22Rv1 (cell line): ENCODE measurements around the gene PRR36.
A peak's percentile ranks its signal among the peaks of the same experiment; 100 is the strongest.

Source experiments
- H3K27ac ChIP-seq: fragments of 450-650 bp; 2 replicates; pipeline ENCODE4 v1.5.1; 2017
- ZFX ChIP-seq: fragments of 450-650 bp; IDR thresholded peaks from 2 replicates; pipeline ENCODE4 v1.6.1; 2017; ENCODE audit warnings: antibody characterized with exemption, borderline replicate concordance
- TF ChIP-seq, protein P1 (sequence below): fragments of 450-650 bp; IDR thresholded peaks from 2 replicates; pipeline ENCODE4 v1.5.1; 2017; ENCODE audit warnings: mild to moderate bottlenecking

Gene PRR36

DNA sequence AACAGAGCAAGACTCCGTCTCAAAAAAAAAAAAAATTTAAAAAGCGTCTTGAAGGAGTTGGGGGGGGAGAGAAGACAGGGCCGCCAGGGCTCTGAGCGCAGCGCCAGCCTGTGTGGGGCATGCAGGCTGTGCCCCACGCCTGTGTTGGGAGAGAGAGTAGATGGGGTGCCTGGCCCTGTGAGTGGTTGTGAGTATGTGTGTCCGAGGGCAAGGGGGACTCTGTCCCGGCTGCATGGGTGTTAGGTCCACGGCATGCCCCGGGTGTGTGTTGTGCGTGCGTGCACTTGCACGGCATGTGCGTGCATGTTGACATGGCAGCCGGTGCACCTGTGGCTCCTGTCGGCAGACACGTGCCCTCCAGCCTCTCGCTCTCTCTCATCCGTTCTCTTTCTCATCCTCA, 32.9 kb upstream of the PRR36 start:
- no peak overlapping the region for H3K27ac ChIP-seq
- TF ChIP-seq ZFX, result no peak
- TF ChIP-seq, protein P1, sequence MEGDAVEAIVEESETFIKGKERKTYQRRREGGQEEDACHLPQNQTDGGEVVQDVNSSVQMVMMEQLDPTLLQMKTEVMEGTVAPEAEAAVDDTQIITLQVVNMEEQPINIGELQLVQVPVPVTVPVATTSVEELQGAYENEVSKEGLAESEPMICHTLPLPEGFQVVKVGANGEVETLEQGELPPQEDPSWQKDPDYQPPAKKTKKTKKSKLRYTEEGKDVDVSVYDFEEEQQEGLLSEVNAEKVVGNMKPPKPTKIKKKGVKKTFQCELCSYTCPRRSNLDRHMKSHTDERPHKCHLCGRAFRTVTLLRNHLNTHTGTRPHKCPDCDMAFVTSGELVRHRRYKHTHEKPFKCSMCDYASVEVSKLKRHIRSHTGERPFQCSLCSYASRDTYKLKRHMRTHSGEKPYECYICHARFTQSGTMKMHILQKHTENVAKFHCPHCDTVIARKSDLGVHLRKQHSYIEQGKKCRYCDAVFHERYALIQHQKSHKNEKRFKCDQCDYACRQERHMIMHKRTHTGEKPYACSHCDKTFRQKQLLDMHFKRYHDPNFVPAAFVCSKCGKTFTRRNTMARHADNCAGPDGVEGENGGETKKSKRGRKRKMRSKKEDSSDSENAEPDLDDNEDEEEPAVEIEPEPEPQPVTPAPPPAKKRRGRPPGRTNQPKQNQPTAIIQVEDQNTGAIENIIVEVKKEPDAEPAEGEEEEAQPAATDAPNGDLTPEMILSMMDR, result no peak

- TF ChIP-seq ZFX, result no peak
- TF ChIP-seq, protein P1, result no peak
- H3K27ac ChIP-seq, result no peak overlapping the region
Measured at GRCh38 chr19:7905859-7906258, 31.7 kb upstream of the PRR36 start.

GRCh38 chr19:7905268-7905667, 31.1 kb upstream of the PRR36 start:
- H3K27ac ChIP-seq, result peak overlapping the region; percentile 88

GRCh38 chr19:7904074-7905020, 30.2 kb upstream of the PRR36 start:
- TF ChIP-seq, protein P1, result no peak
- TF ChIP-seq ZFX, result no peak
- H3K27ac ChIP-seq, result peak overlapping the region; percentile 88

More at GRCh38 chr19:7905268-7905667, 31.1 kb upstream of the PRR36 start:
- no peak for TF ChIP-seq ZFX
- TF ChIP-seq, protein P1, result no peak

DNA sequence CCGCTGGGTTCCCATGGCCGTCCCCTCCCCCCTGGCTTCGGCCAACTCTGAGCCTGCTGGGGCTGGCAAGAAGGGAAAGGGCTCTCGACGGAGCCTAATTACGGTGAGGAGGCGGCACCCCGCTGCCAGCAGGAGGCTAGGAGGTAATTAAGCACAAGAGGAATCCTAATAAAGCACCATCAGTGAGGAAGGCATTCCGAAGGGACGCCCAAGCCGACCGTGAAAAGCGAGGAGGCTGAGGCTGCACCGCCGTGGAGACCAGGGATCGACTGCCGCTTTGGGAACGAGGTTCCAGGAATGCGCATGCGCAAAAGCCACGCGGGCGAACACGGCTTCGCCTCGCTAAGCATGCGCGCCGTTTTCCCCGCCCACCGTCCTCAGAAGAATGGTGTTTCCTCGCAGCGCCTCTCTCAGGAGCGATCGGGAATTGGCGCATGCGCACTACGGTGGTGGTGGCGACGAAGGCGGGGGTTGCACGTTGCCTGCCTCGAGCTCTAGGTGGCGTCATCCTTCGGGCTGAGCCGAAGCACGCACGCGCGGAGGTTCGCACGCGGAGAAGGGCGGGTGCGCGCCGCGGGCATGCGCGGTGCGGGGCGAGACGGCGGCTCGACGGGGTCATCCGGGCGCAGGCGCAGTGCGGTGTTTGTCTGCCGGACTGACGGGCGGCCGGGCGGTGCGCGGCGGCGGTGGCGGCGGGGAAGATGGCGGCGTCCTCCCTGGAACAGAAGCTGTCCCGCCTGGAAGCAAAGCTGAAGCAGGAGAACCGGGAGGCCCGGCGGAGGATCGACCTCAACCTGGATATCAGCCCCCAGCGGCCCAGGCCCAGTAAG, 29.3 kb upstream of the PRR36 start, which contains the start of gene MAP2K7:
MAP2K7 (plus strand) TSS at position 634 of the 830 bp plus-strand sequence; CDS start at position 702, 68 bp downstream.
- TF ChIP-seq, protein P1, result peak; percentile 93
- TF ChIP-seq ZFX, result no peak
- H3K27ac ChIP-seq, result peak within 1 kb of the TSS; percentile 88

DNA sequence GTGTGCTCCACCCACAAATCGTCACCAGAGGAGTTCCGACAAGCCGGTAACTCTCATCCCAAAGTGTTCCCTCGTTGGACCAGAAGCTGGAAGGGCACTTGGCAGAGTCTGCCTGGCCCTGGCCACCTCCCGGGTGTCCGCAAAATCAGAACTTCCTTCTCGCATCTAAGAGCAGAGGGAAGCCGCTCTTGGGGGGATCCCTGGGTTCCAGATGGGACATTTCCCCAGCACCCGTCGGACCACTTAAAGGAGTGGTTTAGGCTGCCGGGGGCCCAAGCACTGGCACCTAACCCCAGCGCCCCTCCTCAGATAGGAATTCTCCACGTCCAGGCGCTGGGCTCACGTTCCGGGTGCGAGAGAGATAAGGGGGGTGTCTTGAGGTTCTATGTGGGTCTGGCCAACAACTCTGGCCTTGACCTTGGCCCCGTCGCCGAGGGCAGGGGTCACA, 28.6 kb upstream of the PRR36 start:
- peak overlapping the region; percentile 88 for H3K27ac ChIP-seq
- TF ChIP-seq ZFX, result no peak
- TF ChIP-seq, protein P1, result no peak
